ENCODE data around the gene IL1RAP.
A peak's percentile ranks its signal among the peaks of the same experiment; 100 is the strongest.
"Not testable (repeated sequence)": the region's sequence is repeated elsewhere in the genome, so short reads cannot be mapped to it uniquely, and the experiment has no call there.

Gene IL1RAP, protein sequence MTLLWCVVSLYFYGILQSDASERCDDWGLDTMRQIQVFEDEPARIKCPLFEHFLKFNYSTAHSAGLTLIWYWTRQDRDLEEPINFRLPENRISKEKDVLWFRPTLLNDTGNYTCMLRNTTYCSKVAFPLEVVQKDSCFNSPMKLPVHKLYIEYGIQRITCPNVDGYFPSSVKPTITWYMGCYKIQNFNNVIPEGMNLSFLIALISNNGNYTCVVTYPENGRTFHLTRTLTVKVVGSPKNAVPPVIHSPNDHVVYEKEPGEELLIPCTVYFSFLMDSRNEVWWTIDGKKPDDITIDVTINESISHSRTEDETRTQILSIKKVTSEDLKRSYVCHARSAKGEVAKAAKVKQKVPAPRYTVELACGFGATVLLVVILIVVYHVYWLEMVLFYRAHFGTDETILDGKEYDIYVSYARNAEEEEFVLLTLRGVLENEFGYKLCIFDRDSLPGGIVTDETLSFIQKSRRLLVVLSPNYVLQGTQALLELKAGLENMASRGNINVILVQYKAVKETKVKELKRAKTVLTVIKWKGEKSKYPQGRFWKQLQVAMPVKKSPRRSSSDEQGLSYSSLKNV

DNA sequence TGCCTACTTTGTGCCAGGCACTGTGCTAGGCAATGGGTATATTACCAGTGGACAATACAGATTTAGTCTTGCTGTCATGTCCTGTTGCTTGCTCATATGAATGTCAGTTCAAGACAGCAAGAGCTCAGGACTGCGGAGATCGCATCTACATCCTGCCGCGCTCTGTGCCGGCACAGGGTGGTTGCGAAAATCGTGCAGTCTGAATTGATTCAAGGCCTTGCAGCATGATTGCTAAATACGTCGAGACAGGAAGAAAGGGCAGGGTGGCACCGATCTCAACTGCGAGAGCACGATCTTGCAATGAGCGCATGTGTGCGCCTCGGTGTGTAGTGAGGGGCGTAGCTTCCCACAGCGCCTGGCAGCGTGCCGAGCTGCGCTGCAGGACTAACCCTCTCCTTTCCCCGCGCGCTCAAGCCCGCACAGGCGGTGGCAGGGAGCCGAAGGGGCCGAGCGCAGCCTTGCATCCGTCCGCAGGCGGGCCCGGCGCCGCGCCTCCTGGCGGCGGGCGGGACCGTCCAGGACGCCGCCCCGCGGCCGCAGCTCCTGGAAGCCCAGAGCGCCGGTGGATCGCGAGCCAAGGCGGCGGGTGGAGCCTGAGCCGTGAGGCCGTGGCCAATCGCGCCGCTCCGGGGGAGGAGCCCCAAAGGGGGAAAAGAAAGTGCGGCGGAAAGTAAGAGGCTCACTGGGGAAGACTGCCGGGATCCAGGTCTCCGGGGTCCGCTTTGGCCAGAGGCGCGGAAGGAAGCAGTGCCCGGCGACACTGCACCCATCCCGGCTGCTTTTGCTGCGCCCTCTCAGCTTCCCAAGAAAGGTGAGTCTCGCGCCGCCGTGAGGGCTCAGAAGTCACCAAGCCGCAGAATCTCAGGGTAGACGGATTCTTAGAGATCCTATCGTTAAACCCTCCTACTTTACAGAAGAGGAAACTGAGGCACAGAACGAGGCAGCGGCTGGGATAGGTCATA lies at the start of gene IL1RAP:
Gene IL1RAP, plus strand, starts transcription at position 677 of the 962 bp plus-strand sequence. CDS start 50,205 bp downstream, outside the sequence.
- DNase-seq = peak; percentile 84

DNA sequence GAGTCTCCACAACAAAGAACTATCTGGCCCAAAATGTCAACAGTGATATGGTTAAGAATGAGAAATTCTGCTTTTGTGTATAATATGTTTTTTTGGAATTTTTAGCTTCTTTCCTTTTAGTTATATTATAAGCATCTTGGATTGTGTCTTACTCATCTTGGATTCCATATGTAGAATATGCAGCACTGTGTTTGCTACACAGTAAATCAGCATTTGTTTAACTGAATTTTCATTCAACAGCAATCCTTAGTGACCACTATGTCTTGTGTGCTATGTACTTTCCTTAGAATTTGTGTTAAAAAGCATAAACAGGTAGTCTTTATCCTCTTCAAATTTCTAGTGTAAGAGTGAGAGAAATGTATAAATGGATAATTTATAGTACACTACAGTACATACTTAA lies 46.0 kb upstream of the IL1RAP start:
- DNase-seq = no peak

DNA sequence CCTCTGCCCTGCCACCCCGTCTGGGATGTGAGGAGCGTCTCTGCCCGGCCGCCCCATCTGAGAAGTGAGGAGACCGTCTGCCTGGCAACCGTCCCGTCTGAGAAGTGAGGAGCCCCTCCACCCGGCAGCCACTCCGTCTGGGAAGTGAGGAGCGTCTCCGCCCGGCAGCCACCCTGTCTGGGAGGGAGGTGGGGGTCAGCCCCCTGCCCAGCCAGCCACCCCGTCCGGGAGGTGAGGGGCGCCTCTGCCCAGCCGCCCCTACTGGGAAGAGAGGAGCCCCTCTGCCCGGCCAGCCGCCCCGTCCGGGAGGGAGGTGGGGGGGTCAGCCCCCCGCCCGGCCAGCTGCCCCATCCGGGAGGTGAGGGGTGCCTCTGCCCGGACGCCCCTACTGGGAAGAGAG lies 40.6 kb upstream of the IL1RAP start:
- DNase-seq = not testable (repeated sequence)

DNA sequence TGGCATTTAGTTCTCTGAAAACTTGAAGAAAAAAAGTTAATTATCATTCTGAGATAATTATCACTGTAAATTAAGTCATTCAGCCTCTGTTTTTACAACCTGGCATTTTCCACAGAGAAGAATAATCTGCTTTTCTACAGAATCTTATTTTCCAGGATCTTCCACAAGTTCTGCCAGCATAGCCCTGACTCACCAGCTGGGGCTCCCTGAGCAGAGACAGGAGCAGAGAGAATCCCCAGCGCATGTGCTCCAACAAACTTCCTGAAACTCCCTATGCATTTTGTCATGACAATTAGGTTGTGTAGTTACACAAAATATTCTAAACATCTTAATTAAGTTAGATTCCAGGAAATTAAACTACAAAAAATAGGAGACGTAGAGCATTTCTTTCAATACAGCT lies 32.1 kb upstream of the IL1RAP start:
- DNase-seq = no peak

DNA sequence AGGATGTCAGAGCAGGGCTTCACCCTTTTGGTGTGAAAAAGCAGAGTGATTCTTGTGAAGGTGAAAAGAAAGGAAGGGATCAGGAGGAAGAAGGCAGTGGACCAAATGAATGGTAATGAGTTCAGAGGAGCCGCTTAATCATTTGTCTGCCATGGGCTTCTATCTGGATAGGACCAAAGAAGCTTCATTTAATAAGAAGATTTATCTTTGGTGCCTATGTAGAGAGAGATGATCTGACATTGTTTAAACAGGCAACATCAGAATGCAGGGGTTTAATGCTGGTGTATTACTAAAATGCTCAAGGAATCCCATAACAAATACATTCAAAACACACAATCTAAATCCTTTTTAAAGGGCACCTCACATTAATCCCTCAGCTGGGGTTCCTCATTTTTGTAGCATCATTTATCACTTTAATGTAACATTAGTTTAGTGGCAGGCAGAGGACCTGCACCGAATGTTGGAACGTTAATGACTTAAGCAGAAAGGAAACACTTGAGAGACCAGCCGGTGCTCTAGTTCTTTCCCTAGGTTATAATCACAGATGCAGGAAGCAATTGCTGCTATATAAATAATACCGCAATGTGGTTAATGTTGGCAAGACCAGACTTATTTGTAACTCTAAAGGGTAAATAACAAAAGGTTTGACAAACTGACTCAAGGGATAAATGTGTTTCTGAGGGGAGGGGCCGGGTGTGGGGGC lies 27.9 kb upstream of the IL1RAP start:
- no peak for DNase-seq

DNA sequence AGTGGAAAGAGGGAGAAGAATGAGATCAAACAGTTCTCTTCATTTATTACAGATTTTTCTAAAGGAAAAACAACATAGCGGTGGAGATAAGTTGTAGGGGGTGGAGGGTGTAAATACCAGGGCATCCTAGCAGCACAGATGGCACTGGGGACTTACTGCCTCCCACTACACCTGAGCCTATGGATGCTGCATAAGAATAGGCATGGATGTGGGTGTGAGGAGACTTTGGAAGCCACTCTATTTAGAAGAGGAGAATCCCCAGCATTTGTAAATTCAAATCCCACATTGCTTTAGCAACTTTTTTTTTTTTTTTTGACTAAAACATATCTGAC lies 27.4 kb upstream of the IL1RAP start:
- DNase-seq = no peak

DNA sequence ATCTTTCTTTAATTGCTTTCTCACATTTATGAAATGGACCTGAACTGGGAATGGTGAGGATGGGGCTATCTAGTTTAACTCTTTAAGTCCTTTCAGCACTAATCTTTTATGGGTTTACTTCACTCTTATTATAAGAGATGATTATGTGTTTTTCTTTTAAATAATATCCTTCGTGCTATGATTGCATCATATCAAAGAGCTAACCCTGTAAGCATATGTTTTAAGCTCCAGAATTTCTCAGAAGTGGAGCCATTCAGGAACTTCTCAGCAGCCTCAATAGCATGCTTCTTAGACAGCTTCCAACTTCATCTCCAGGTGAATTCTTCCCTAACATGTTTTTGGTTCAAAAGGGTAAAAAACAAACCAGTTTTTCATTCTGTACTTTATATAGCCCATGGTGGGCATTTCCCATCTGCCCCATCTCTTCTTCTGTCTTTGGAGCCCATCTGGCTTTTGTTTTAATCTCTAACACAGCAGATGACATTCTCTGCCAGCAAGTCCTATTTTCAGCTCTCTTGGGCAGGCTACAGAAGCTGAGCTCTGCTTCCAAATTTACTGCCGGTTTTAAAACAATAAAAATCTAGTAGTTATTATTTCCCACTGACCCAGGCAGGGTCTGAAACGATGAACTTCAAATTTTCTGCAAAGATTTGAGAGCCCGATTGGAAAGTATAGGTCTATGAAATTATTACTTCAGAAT lies 26.8 kb upstream of the IL1RAP start:
- DNase-seq = no peak

DNA sequence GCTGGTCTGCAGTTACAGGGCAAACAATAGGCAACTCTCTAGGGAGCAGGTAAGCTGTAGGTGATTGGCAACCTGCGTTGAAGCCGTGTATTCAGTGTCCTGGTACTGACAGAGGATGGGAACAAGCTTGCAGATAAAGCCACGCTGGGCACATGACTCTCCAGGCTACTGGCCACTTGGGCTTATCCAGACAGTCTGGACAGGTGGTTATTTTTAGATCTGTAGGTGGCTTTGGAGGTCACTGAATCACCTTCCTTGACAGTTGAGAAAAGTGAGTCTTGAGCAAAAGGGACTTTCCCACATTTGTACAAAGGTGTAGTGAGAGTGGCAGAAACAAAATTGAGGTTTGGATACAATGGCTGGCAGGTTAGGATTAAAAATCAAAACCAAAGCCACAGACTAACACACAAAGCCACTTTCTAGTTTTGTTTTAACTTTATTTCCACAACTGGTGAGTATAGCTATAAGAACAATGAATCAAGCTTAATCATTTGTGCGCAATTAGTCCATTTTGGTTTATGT lies 22.3 kb upstream of the IL1RAP start:
- no peak for DNase-seq

DNA sequence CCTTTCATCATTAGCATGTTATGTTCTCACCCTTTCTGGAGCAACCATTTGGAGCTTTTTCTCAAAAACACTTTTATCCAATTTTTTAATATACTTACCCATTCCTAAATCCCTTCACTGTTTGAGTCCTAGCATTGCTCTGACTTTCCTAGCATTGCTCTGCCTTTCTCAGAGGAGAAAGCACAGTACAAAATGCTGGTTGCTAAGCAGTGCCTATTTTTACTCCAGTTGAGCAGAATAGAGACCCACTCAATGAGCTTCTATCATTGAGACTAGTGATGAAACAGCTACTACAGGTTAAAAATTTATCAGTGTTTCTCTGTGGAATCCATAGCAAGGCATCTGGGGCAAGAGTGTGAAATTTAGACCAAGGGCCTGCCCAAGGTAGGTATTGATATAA lies 21.8 kb upstream of the IL1RAP start:
- no peak for DNase-seq

DNA sequence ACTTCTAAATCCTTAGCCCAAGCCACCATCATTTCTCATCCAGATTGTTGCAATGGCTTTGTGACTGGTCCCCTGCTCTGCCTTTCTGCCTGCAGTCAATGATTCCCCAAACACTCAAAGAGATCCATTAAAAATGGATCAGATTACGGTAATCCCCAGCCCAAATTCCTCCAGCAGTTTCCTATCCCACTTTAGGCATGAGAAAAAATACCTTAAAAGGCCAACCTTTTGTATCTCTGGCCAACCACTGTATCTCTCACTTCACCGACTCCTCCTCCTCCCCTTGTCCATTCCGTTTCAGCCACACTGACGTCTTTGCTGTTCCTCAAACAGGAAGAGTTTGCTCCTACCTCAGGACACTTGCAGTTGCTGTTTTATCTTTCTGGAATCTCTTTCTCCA lies 20.9 kb upstream of the IL1RAP start:
- DNase-seq = no peak

DNA sequence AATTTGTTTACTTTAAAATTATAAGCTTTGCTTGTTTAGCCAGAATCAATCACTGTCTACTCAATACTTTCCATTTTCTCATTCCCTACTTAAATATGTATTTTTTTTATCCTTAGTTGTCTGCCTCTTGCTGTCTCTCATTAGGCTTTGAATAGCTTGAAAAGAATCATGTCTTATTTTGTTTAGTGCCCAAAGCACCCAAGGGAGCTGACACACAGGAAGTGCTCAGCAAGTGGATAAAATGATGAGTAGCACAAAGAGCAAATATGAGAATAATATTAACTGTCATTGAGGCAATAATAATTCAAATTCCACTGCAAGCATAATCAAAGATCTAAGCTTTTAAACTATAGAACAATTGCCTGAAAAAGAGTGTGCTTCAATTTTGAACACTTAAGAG lies 19.0 kb upstream of the IL1RAP start:
- no peak for DNase-seq

DNA sequence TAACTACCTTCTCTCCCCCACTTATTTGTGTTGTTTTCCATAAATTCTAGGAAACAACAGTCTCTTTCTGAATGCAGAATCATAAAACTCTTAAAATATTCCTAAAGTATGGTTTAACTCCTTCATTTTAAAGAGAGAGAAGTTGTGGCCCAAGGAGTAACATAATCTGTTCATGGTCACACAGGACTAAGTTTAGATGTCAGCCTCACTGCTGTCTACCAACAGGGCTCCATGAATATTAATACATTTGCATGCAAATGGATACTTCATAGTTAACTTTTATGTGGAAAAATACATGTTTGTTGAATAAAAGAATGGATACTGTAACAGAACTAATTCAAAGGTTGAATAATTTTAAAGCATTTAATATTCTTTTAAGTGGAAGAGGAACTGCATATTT lies 18.5 kb upstream of the IL1RAP start:
- DNase-seq = no peak

DNA sequence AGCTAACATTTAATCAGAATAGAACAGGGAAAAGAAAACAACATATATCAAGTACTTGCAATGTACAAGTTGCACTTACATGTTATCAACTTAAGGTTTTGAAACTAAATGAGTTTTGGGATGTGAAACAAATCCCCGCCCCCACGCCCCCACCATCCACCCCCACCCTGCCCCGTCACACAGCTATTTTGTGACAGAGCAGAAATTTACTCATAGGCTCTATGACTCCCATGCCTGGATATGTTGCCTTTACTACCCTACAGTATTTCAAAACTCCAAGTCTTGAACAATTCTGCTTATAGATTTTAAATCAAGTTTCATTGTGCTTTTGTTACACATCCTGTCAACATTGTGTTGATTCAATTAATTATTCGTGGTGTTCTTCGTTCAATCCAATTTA lies 18.1 kb upstream of the IL1RAP start:
- DNase-seq = no peak

DNA sequence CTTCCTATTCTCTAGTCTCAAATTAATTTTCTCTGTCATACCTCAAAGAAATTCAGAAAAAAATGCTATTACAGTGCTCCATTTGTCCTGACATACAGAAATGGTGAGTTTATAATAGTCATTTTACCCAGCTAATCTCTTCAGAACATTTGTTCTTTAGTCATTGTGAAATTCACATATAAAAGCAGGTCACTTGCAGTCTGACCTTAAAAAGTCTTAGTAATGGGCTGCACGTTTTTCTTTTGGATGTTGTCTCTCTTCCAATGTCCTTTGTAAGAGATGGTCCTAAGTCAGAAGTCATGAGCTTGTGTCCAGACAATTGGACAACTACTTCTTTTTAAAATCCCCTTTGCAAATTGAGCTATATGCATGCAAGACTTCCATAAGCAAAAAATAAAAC lies 17.0 kb upstream of the IL1RAP start:
- no peak for DNase-seq

DNA sequence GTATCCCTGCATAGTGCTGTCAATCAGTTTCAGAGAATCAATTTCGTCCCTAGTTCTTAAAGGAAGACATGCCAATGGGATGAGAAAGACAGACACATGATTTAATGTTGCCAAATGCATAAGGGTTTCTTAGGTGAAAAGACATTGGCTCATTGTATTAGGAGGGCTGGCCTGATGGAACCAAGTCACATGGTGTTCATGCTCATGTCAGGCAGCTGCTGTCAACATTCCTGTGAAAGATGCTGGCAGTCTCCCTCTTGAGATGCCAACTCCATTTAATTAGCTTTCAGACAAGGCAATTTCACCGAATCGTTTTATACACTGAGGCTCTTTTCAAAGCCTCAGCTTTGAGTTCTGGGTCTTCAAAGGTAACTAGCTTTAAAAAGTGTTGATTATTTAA lies 16.1 kb upstream of the IL1RAP start:
- DNase-seq = no peak

DNA sequence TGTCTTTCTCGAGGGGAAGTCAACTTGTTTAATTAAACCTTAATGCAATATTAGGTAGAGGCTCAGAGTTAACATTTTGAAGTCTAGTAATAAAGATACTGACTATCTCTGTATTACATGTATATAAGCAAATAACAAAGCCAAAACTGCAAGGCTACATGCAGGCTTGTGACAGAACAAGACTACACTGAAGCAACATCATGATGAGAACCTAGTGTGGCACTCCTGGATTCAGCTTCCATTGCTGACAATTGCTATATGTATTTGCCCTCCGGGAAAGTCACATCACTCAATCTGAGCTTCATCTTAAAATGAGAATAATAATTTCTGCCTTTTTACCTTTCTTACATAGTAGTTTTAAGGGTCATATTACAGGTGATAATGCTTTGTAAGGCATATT lies 15.6 kb upstream of the IL1RAP start:
- no peak for DNase-seq

DNA sequence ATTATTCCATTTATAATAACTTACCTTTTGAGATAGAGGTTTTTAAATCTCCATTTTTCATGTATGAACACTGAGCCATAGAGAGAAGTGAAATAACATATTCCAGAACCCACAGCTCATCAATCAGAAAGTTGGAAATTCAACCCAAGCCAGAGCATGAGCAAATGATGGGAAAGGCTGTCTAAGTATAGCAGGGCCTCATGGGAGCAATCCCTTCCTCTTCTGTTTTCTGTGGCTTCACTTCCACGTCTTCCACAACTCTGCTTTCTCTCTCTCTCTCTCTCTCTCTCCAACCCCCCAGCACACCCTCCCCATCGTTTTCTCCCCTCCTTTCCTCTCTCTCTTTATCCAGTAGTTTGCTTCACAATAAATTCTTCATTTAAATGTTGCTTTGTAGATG lies 14.8 kb upstream of the IL1RAP start:
- no peak for DNase-seq

DNA sequence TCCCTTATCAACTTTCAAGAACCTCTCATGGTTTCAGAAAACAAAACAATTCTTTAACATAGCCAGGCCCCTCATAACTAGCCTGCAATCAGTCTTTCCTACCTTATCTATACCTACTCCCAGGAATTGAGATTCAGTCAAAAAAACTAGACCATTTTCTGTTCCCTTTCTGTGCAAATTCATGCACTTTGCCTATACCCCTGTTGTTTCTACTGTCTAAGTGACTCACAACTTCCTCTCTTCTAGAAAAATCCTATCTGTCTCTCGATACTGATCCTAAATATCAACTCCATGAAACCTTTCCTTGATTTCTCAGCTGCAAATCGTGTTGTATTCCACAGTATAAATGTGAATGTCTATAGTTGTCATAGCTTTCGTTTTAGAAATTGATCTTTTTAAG lies 10.9 kb upstream of the IL1RAP start:
- DNase-seq = no peak

DNA sequence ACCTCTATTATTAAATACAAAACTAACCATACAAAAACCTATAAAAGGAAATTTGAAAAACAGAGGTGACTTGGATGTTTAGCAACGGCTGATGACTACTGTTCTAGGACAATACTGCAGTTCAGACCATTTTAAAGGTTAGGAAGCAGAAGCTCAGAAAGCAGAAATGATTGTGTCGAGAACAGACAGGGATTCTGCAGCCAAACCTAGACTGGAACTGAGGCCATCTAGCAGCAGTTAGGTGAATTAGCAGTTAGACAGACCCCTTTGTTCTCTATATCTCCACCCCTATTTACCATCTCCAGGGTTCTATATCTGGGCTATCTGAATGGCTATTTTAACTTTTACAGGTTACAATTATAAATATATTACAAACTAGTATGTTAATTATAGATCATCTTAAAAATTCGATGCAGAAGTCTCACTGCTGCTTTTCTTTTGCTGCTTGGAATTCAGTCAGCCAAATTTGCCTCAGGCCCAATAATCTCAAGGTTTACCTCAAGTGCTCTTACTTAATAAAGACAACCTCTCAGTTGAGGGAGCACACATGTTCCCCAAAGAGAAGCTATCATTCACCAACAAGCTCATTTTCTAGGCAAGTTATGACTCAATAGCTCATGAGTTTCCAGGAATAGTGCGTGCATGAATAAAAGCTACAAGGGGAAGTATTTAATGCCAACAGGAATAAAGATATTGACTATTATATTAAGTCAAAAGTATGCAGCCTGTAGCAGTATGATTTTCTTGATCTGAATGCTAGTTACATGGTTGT lies 9.3 kb upstream of the IL1RAP start:
- no peak for DNase-seq

DNA sequence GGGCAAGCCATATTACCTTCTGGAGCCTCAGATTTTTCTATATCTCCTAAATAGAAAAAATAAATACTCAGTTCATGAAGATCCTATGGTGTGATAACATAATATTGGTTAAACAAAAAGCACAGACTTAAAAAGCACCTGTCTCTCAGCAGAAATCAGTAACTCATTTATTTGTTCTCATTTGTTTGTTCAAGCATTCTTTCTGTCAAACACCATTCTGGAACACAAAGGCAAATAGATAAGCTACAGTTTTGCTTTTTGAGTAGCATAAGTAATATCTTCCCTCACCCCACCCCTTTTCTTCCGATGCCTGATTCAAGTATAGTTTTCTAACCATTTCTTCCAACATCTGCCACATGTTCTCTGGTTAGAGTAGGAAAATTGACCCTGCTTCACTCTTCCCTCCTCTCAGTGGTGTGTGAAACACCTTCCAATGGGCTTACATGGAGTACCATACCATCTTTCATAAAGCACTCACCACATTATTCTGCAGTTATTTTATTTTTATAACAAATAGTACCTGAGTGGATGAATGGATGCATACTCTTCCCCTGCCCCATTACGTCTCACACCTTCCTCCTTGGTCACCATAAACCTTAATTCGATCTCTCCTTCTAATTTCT lies 8.4 kb upstream of the IL1RAP start:
- DNase-seq = no peak

DNA sequence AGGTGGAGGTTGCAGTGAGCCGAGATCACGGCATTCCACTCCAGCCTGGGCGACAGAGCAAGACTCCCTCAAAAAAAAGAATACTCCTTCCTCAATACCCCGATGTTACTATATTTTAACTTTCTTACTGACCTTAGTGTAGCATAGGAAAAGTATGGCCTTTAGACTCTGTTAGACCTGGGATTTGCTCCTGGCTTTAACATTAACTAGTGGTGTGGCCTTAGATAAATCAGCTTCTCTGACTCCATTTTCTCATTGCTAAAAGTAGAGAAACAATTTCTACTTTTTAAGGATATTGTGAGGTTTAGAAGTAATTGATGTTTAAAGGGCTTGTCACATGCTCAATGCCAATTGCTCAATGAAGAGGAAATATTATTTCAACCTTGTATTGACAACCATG lies 7.6 kb upstream of the IL1RAP start:
- no peak for DNase-seq

Measured in 8988T (cell line).